Measurements from ENCODE around the gene DGCR6L. TPM values are rescaled to one million over a fixed set of nuclear protein-coding genes. Genes with fewer than 3 reads are reported as not detected.
"Not testable (repeated sequence)": the region's sequence is repeated elsewhere in the genome, so short reads cannot be mapped to it uniquely, and the experiment has no call there.

The DGCR6L gene
- total and polyA plus RNA-seq, 2 experiments from 2014 or later = 84.6 to 111 TPM

- WGBS, 2 experiments (ENCODE audit: low coverage in 1 of 2, low lambda C conversion rate in 2 of 2, missing lambda C conversion rate in 2 of 2) = 51 to 61% methylated on average over 5 to 12 of the region's 12 CpGs
- TF ChIP-seq EZH2phosphoT487 (IDR thresholded peaks at IDR 0.05; ENCODE audit: insufficient read depth, low read depth) = no peak
- TF ChIP-seq EZH2 (IDR thresholded peaks at IDR 0.05; ENCODE audit: insufficient read depth, poor library complexity, severe bottlenecking) = no peak
- no peak overlapping the region for H3K9ac ChIP-seq
- no peaks in the 10 kb centered on the region for H3F3A ChIP-seq (ENCODE audit: insufficient read depth)
- H3K27me3 ChIP-seq (replicated peaks; ENCODE audit: insufficient read depth) = no peaks in the 10 kb centered on the region
- DNase-seq = no peak
- H2AFZ ChIP-seq = no peak overlapping the region
- no peaks in the 10 kb centered on the region for H3K9me3 ChIP-seq (ENCODE audit: low read depth)
- H3K4me1 ChIP-seq (ENCODE audit: insufficient read depth) = no peaks in the 10 kb centered on the region
- no peaks in the 10 kb centered on the region for H3K9me2 ChIP-seq (ENCODE audit: insufficient read depth)
- no peak overlapping the region for H3K4me2 ChIP-seq (ENCODE audit: unreplicated experiment)
- H3K4me3 ChIP-seq = no peak overlapping the region
- in situ Hi-C loops (cut with MboI) = loop anchor here (5.0 to 25.0 kb wide), 2 partner anchors 124 to 294 kb away; no protein-coding TSS in a partner anchor
- H3K27ac ChIP-seq = no peak overlapping the region
- H3K36me3 ChIP-seq (ENCODE audit: low read depth) = no peaks in the 10 kb centered on the region
- no peaks in the 10 kb centered on the region for H3K79me2 ChIP-seq (ENCODE audit: insufficient read depth)
- no peaks in the 10 kb centered on the region for H4K20me1 ChIP-seq (ENCODE audit: insufficient read depth)
Observed at GRCh38 chr22:20280866-20281265, 39.0 kb downstream of the DGCR6L start.

GRCh38 chr22:20280163-20280562 is 39.7 kb downstream of the DGCR6L start:
- not testable (repeated sequence) for H3K79me2 ChIP-seq (ENCODE audit: insufficient read depth); H4K20me1 ChIP-seq (ENCODE audit: insufficient read depth); H3K9me2 ChIP-seq (ENCODE audit: insufficient read depth); H2AFZ ChIP-seq; H3F3A ChIP-seq (ENCODE audit: insufficient read depth); H3K4me2 ChIP-seq (ENCODE audit: unreplicated experiment); H3K9ac ChIP-seq; H3K4me3 ChIP-seq; H3K36me3 ChIP-seq (ENCODE audit: low read depth); H3K27ac ChIP-seq; H3K27me3 ChIP-seq (replicated peaks; ENCODE audit: insufficient read depth); DNase-seq; H3K9me3 ChIP-seq (ENCODE audit: low read depth); H3K4me1 ChIP-seq (ENCODE audit: insufficient read depth)
- 70 to 76% methylated on average over 16 to 17 of the region's 21 CpGs for WGBS, 2 experiments (ENCODE audit: low coverage in 1 of 2, low lambda C conversion rate in 2 of 2, missing lambda C conversion rate in 2 of 2)
- in situ Hi-C loops (cut with MboI) = loop anchor here (5.0 to 25.0 kb wide), 2 partner anchors 123 to 293 kb away; no protein-coding TSS in a partner anchor

- 42 to 51% methylated on average over 13 to 15 of the region's 15 CpGs for WGBS, 2 experiments (ENCODE audit: low coverage in 1 of 2, low lambda C conversion rate in 2 of 2, missing lambda C conversion rate in 2 of 2)
- Histone ChIP-seq H3K79me2 (ENCODE audit: insufficient read depth) (no peaks in the 10 kb centered on the region), H3K4me2 (ENCODE audit: unreplicated experiment) (no peak overlapping the region), H3K4me3 (no peak overlapping the region), H3K9ac (no peak overlapping the region), H3K27me3 (replicated peaks; ENCODE audit: insufficient read depth) (no peaks in the 10 kb centered on the region), H2AFZ (no peak overlapping the region), H4K20me1 (ENCODE audit: insufficient read depth) (no peaks in the 10 kb centered on the region), H3F3A (ENCODE audit: insufficient read depth) (no peaks in the 10 kb centered on the region), H3K4me1 (ENCODE audit: insufficient read depth) (no peaks in the 10 kb centered on the region), H3K36me3 (ENCODE audit: low read depth) (no peaks in the 10 kb centered on the region), H3K9me3 (ENCODE audit: low read depth) (no peaks in the 10 kb centered on the region), H3K9me2 (ENCODE audit: insufficient read depth) (no peaks in the 10 kb centered on the region), H3K27ac (no peak overlapping the region)
- TF ChIP-seq EZH2 (IDR thresholded peaks at IDR 0.05; ENCODE audit: insufficient read depth, poor library complexity, severe bottlenecking) (no peak), EZH2phosphoT487 (IDR thresholded peaks at IDR 0.05; ENCODE audit: insufficient read depth, low read depth) (no peak)
- in situ Hi-C loops (cut with MboI) = loop anchor here (5.0 to 25.0 kb wide), 2 partner anchors 122 to 292 kb away; no protein-coding TSS in a partner anchor
- DNase-seq = peak; percentile 33
Observed at GRCh38 chr22:20279662-20280134, 40.2 kb downstream of the DGCR6L start.

- in situ Hi-C loops (cut with MboI) = loop anchor here (25.0 kb wide), 1 partner anchor 292 kb away; no protein-coding TSS in a partner anchor
- not testable (repeated sequence) for H3K27ac ChIP-seq; H3K4me2 ChIP-seq (ENCODE audit: unreplicated experiment); DNase-seq; H3K36me3 ChIP-seq (ENCODE audit: low read depth); H4K20me1 ChIP-seq (ENCODE audit: insufficient read depth); H2AFZ ChIP-seq; H3K4me1 ChIP-seq (ENCODE audit: insufficient read depth); H3K79me2 ChIP-seq (ENCODE audit: insufficient read depth); H3K9me2 ChIP-seq (ENCODE audit: insufficient read depth); H3K27me3 ChIP-seq (replicated peaks; ENCODE audit: insufficient read depth); H3K9ac ChIP-seq; H3K9me3 ChIP-seq (ENCODE audit: low read depth); H3F3A ChIP-seq (ENCODE audit: insufficient read depth); H3K4me3 ChIP-seq
- WGBS, 2 experiments (ENCODE audit: low coverage in 1 of 2, low lambda C conversion rate in 2 of 2, missing lambda C conversion rate in 2 of 2) = 63 to 76% methylated on average over 13 to 16 of the region's 22 CpGs
Observed at GRCh38 chr22:20278726-20279490, 41.0 kb downstream of the DGCR6L start.

GRCh38 chr22:20277936-20278635 is 41.8 kb downstream of the DGCR6L start:
- not testable (repeated sequence) for H3K9me3 ChIP-seq (ENCODE audit: low read depth); H3K9ac ChIP-seq; H4K20me1 ChIP-seq (ENCODE audit: insufficient read depth); H3F3A ChIP-seq (ENCODE audit: insufficient read depth); H3K27ac ChIP-seq; H3K4me3 ChIP-seq; H2AFZ ChIP-seq; H3K4me1 ChIP-seq (ENCODE audit: insufficient read depth); H3K4me2 ChIP-seq (ENCODE audit: unreplicated experiment); H3K27me3 ChIP-seq (replicated peaks; ENCODE audit: insufficient read depth); DNase-seq; H3K9me2 ChIP-seq (ENCODE audit: insufficient read depth); H3K36me3 ChIP-seq (ENCODE audit: low read depth); H3K79me2 ChIP-seq (ENCODE audit: insufficient read depth)
- in situ Hi-C loops (cut with MboI) = loop anchor here (25.0 kb wide), 1 partner anchor 291 kb away; no protein-coding TSS in a partner anchor
- 44 to 63% methylated on average over 8 to 16 of the region's 18 CpGs for WGBS, 2 experiments (ENCODE audit: low coverage in 1 of 2, low lambda C conversion rate in 2 of 2, missing lambda C conversion rate in 2 of 2)
